ENCODE data around the gene NAV3. TPM values are rescaled to one million over a fixed set of nuclear protein-coding genes. Genes with fewer than 3 reads are reported as not detected.

Gene NAV3
- 28.7 and 29.2 TPM in 2 replicates for total RNA-seq

GRCh38 chr12:77830583-77831351, at the start of gene NAV3:
Gene NAV3, plus strand, starts transcription at chr12:77830894. Its CDS starts 568 bp downstream, at chr12:77831462.

